Endothelial cell of hepatic sinusoid (primary cell): ENCODE measurements around the gene GON7.
"Not testable (repeated sequence)": the region's sequence is repeated elsewhere in the genome, so short reads cannot be mapped to it uniquely, and the experiment has no call there.

ENCODE experiments used
- in situ Hi-C: cut with HindIII; loops from 2 replicates; pipeline ENCODE4 v1.10.0; 2017; ENCODE audit warnings: low sequenced_read_pairs

The GON7 gene

DNA sequence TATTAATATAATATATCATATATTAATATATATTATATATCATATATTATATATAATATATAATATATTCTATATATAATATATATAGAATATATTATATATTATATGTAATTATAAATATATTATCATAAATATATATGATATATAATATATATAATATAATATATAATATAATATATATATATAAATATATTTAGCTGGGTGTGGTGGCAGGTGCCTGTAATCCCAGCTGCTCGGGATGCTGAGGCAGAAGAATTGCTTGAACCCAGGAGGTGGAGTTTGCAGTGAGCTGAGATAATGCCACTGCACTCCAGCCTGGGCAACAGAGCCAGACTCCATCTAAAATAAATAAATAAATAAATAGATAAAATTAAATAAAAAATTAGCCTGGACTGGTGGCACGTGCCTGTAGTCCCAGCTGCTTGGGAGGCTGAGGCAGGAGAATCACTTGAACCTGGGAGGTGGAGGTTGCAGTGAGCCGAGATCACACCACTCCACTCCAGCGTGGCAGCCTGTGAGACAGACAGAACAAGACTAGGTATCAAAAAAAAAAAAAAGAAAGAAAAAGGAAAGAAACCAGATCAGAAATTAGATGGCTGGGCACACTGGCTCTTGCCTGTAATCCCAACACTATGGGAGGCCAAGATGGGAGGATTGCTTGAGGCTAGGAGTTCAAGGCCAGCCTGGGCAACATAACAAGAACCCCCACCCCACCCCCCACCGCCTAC lies 47.1 kb downstream of the GON7 start:
- in situ Hi-C loops: not testable (repeated sequence)

GRCh38 chr14:93158349-93158748 lies 48.5 kb downstream of the GON7 start:
- in situ Hi-C loops: not testable (repeated sequence)

GRCh38 chr14:93156693-93157369 lies 50.0 kb downstream of the GON7 start:
- in situ Hi-C loops: no loop called here

DNA sequence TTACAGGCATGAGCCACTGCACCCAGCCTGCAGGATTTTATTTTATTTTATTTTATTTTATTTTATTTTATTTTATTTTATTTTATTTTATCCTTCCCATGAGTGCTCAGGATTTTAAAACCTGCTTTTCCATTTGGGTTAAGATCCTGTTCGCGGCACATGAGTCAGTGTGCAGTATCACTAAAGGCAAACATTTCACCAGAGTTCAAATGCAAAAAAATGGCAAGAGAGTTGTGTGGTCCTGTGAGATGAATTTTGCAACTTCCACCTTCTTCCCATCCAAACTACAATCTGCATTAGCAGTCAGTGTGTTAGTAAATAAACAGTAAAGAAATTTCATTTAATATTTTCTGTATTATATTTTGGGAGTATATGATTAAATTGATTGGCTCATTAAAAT lies 51.2 kb downstream of the GON7 start:
- in situ Hi-C loops: no loop called here

DNA sequence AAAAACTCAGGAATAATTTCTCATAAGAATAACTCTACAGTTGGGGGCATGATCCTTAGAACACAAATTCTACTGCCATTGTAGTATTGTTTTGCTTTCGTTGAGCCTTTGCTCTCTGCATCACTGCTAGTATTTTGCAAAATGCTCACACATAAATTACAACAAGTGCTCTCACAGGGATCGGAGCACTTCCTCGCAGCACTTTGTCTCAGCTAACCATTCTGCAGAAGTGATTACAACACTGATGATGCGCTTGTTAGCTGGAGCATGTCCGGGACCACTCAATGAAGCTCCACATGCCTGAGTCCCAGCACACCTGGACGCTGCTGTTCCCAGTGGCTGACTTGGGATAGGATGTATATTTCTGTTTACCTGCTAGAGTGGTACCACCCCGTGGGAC lies 53.7 kb downstream of the GON7 start:
- in situ Hi-C loops: no loop called here
